GM18951 (cell line): ENCODE data around the gene ERCC6L.
"Not testable (repeated sequence)": the region's sequence is repeated elsewhere in the genome, so short reads cannot be mapped to it uniquely, and the experiment has no call there.

Experiments
- POLR2A ChIP-seq: IDR thresholded peaks from 4 replicates; pipeline ENCODE4 v1.6.1; 2011; ENCODE audit warnings: mild to moderate bottlenecking; ENCODE audit not compliant: insufficient read length, insufficient read depth; ENCODE audit errors: extremely low read depth
- in situ Hi-C: fragments of 300-500 bp; cut with MboI; formaldehyde crosslinking; loops from one replicate; pipeline ENCODE4 v1.12.0; 2022; ENCODE audit warnings: low sequenced_read_pairs, mixed read lengths, inconsistent platforms; ENCODE audit not compliant: unreplicated experiment

Gene ERCC6L

GRCh38 chrX:72176981-72177380 lies 61.8 kb downstream of the ERCC6L start:
- in situ Hi-C loops: no loop called here
- no peak for TF ChIP-seq POLR2A

GRCh38 chrX:72176289-72176688 lies 62.5 kb downstream of the ERCC6L start:
- in situ Hi-C loops: not testable (repeated sequence)

GRCh38 chrX:72169008-72169728 lies 69.7 kb downstream of the ERCC6L start:
- in situ Hi-C loops: no loop called here

GRCh38 chrX:72165551-72165950 lies 73.3 kb downstream of the ERCC6L start:
- TF ChIP-seq POLR2A: no peak
- in situ Hi-C loops: no loop called here

More at GRCh38 chrX:72169008-72169728, 69.7 kb downstream of the ERCC6L start:
- no peak for TF ChIP-seq POLR2A

GRCh38 chrX:72159769-72160168 lies 79.1 kb downstream of the ERCC6L start:
- no peak for TF ChIP-seq POLR2A
- in situ Hi-C loops: no loop called here

- no peak for TF ChIP-seq POLR2A
- in situ Hi-C loops: no loop called here
Observed at GRCh38 chrX:72158773-72159172, 80.1 kb downstream of the ERCC6L start.
